IMR-90 (cell line): ENCODE measurements around the gene NEAT1. TPM values are rescaled to one million over a fixed set of nuclear protein-coding genes. Genes with fewer than 3 reads are reported as not detected.

ENCODE experiments used
- ATAC-seq: fragments of 200-7000 bp; cut with Tn5 transposase; 2 replicates; pipeline ENCODE4 v1.9.1; 2020; ENCODE audit warnings: low read depth, mild to moderate bottlenecking, moderate library complexity
- BruUV-seq: library from RNA; stranded (reverse); fragments of 400-500 nt; replicated peaks from 2 replicates; lab custom pipeline; 2021; lab: Mats Ljungman, UMichigan
- CTCF ChIA-PET: fragments of 300-600 bp; formaldehyde crosslinking; extraction: SDS; loops from one replicate; lab custom pipeline; 2021; ENCODE audit warnings: antibody characterized with exemption; lab: Yijun Ruan, JAX
- POLR2A ChIA-PET: fragments of 300-600 bp; sonication (Branson Sonifier 250); formaldehyde crosslinking; loops from one replicate; lab custom pipeline; 2022; ENCODE audit warnings: antibody characterized with exemption; ENCODE audit not compliant: unreplicated experiment; lab: Charles Lee
- DNase-seq: peaks from one replicate; pipeline ENCODE4 v3.0.0; 2013
- H2AFZ ChIP-seq: replicated peaks from 2 replicates; pipeline ENCODE3; 2013; ENCODE audit warnings: low read length, mild to moderate bottlenecking; ENCODE audit not compliant: poor library complexity
- H2AK5ac ChIP-seq: 2 replicates; pipeline ENCODE4 v1.6.1; 2013; ENCODE audit warnings: low read depth, low read length, inconsistent platforms
- H2AK9ac ChIP-seq: replicated peaks from 2 replicates; pipeline ENCODE3; 2013; ENCODE audit warnings: mild to moderate bottlenecking, low read depth, low read length, moderate library complexity; ENCODE audit not compliant: poor library complexity
- H2BK120ac ChIP-seq: 2 replicates; pipeline ENCODE4 v1.6.1; 2013; ENCODE audit warnings: low read depth, low read length, inconsistent platforms
- H2BK15ac ChIP-seq: 3 replicates; pipeline ENCODE4 v1.6.1; 2013; ENCODE audit warnings: low read depth, low read length, inconsistent platforms
- H2BK20ac ChIP-seq: 2 replicates; pipeline ENCODE4 v1.6.1; 2013; ENCODE audit warnings: low read depth, mild to moderate bottlenecking, inconsistent platforms, low read length, moderate library complexity
- H2BK5ac ChIP-seq: 2 replicates; pipeline ENCODE4 v1.6.1; 2013; ENCODE audit warnings: mild to moderate bottlenecking, low read depth, low read length, inconsistent platforms; ENCODE audit not compliant: poor library complexity, severe bottlenecking
- H3K14ac ChIP-seq: replicated peaks from 2 replicates; pipeline ENCODE4 v1.6.1; 2013; ENCODE audit warnings: low read depth, low read length, inconsistent platforms
- H3K18ac ChIP-seq: 2 replicates; pipeline ENCODE4 v1.6.1; 2013; ENCODE audit warnings: low read depth, low read length, control low read depth
- H3K23ac ChIP-seq: 2 replicates; pipeline ENCODE4 v1.6.1; 2013; ENCODE audit warnings: low read depth, low read length, inconsistent platforms
- H3K27ac ChIP-seq: 2 replicates; pipeline ENCODE4 v1.5.1; 2013; ENCODE audit warnings: mild to moderate bottlenecking, control low read depth, low read length; ENCODE audit not compliant: insufficient read depth
- H3K27me3 ChIP-seq: 2 replicates; pipeline ENCODE4 v1.6.1; 2013; ENCODE audit warnings: low read length; ENCODE audit not compliant: control insufficient read depth, insufficient read depth
- H3K36me3 ChIP-seq: 2 replicates; pipeline ENCODE4 v1.6.1; 2013; ENCODE audit warnings: low read length, mixed read lengths; ENCODE audit not compliant: control insufficient read depth, insufficient read depth
- H3K4ac ChIP-seq: 2 replicates; pipeline ENCODE4 v1.6.1; 2013; ENCODE audit warnings: low read depth, low read length, inconsistent platforms
- H3K4me1 ChIP-seq: 2 replicates; pipeline ENCODE4 v1.6.1; 2013; ENCODE audit warnings: low read length, mixed read lengths; ENCODE audit not compliant: control insufficient read depth, insufficient read depth
- H3K4me2 ChIP-seq: 2 replicates; pipeline ENCODE4 v1.6.1; 2013; ENCODE audit warnings: low read depth, mild to moderate bottlenecking, control low read depth, low read length, moderate library complexity
- H3K4me3 ChIP-seq: 2 replicates; pipeline ENCODE4 v1.5.1; 2013; ENCODE audit warnings: low read depth, mild to moderate bottlenecking, control low read depth, low read length, moderate library complexity; ENCODE audit not compliant: insufficient read depth
- H3K56ac ChIP-seq: 2 replicates; pipeline ENCODE4 v1.6.1; 2013; ENCODE audit warnings: low read length, inconsistent platforms; ENCODE audit not compliant: insufficient read depth; ENCODE audit errors: extremely low read depth
- H3K79me1 ChIP-seq, 2 experiments: 2 replicates each; pipeline ENCODE4 v1.6.1; 2013; ENCODE audit warnings: low read length in 2 of 2, inconsistent platforms in 1 of 2, low read depth in 1 of 2
- H3K9ac ChIP-seq: 2 replicates; pipeline ENCODE4 v1.6.1; 2013; ENCODE audit warnings: low read depth, low read length, control low read depth
- H3K9me1 ChIP-seq: 2 replicates; pipeline ENCODE4 v1.6.1; 2013; ENCODE audit warnings: low read length, inconsistent platforms; ENCODE audit not compliant: insufficient read depth
- H3K9me3 ChIP-seq: 2 replicates; pipeline ENCODE4 v1.6.1; 2013; ENCODE audit warnings: low read length; ENCODE audit not compliant: control insufficient read depth, insufficient read depth
- H4K20me1 ChIP-seq: 2 replicates; pipeline ENCODE4 v1.6.1; 2013; ENCODE audit warnings: low read length, inconsistent platforms; ENCODE audit not compliant: insufficient read depth
- H4K5ac ChIP-seq: 2 replicates; pipeline ENCODE4 v1.6.1; 2013; ENCODE audit warnings: mild to moderate bottlenecking, low read depth, low read length, control low read depth
- H4K8ac ChIP-seq, 2 experiments: 2 replicates each; pipeline ENCODE4 v1.6.1; 2013; ENCODE audit warnings: low read depth in 2 of 2, low read length in 2 of 2, control low read depth in 1 of 2, inconsistent platforms in 1 of 2
- H4K91ac ChIP-seq: 2 replicates; pipeline ENCODE4 v1.6.1; 2013; ENCODE audit warnings: low read depth, low read length, inconsistent platforms; ENCODE audit not compliant: insufficient read depth
- BHLHE40 ChIP-seq: fragments of 150-350 bp; IDR thresholded peaks from 2 replicates; pipeline ENCODE4 v1.6.1; 2016; ENCODE audit warnings: mild to moderate bottlenecking, low read depth, low read length
- CHD1 ChIP-seq: IDR thresholded peaks from 2 replicates; pipeline ENCODE4 v1.6.1; 2012; ENCODE audit warnings: low read depth, low read length, improper control_type of control experiment
- CTCF ChIP-seq: conservative IDR thresholded peaks from 2 replicates; pipeline ENCODE4 v1.5.1; 2012; ENCODE audit warnings: mild to moderate bottlenecking, low read depth, low read length, improper control_type of control experiment
- ELK1 ChIP-seq: fragments of 150-350 bp; IDR thresholded peaks from 2 replicates; pipeline ENCODE4 v1.6.1; 2016; ENCODE audit warnings: low read depth, mild to moderate bottlenecking, low read length, moderate library complexity, borderline replicate concordance
- FOS ChIP-seq: fragments of 150-350 bp; IDR thresholded peaks from 2 replicates; pipeline ENCODE4 v1.6.1; 2016; ENCODE audit warnings: low read depth, low read length
- MAFK ChIP-seq: IDR thresholded peaks from 2 replicates; pipeline ENCODE4 v1.6.1; 2012; ENCODE audit warnings: low read depth, low read length, improper control_type of control experiment
- MAZ ChIP-seq: IDR thresholded peaks from 2 replicates; pipeline ENCODE4 v1.6.1; 2012; ENCODE audit warnings: low read depth, mild to moderate bottlenecking, low read length, improper control_type of control experiment, moderate library complexity, borderline replicate concordance
- MXI1 ChIP-seq: IDR thresholded peaks from 2 replicates; pipeline ENCODE4 v1.6.1; 2012; ENCODE audit warnings: low read depth, mild to moderate bottlenecking, low read length, moderate library complexity, borderline replicate concordance
- NFE2L2 ChIP-seq: fragments of 150-350 bp; IDR thresholded peaks from 2 replicates; pipeline ENCODE4 v1.6.1; 2016; ENCODE audit warnings: low read depth, mild to moderate bottlenecking, low read length
- POLR2A ChIP-seq: IDR thresholded peaks from 2 replicates; pipeline ENCODE4 v1.6.1; 2012; ENCODE audit warnings: mild to moderate bottlenecking, low read depth, low read length
- RAD21 ChIP-seq: IDR thresholded peaks from 2 replicates; pipeline ENCODE4 v1.6.1; 2012; ENCODE audit warnings: low read length, improper control_type of control experiment
- RCOR1 ChIP-seq: IDR thresholded peaks from 2 replicates; pipeline ENCODE4 v1.6.1; 2012; ENCODE audit warnings: mild to moderate bottlenecking, low read length, improper control_type of control experiment; ENCODE audit not compliant: insufficient replicate concordance
- RFX5 ChIP-seq: IDR thresholded peaks from 2 replicates; pipeline ENCODE4 v1.8.0; 2012; ENCODE audit warnings: low read depth, mild to moderate bottlenecking, low read length, moderate library complexity
- SMC3 ChIP-seq: fragments of 150-350 bp; IDR thresholded peaks from 2 replicates; pipeline ENCODE4 v1.6.1; 2016; ENCODE audit warnings: low read depth, mild to moderate bottlenecking, antibody characterized with exemption, low read length, moderate library complexity
- USF2 ChIP-seq: fragments of 150-350 bp; IDR thresholded peaks from 2 replicates; pipeline ENCODE4 v1.6.1; 2017; ENCODE audit warnings: mild to moderate bottlenecking, antibody characterized with exemption, low read length, low read depth
- WGBS, 2 experiments: methylation state at CpG; one replicate each; pipeline versions ENCODE4 v1.1.5 to v1.1.7; 2013; ENCODE audit warnings: missing lambda C conversion rate in 2 of 2; ENCODE audit not compliant: insufficient read length in 1 of 2; ENCODE audit errors: extremely low coverage in 2 of 2; 5-methylcytosine and 5-hydroxymethylcytosine counted together
- dilution Hi-C: fragments of 300-500 bp; cut with HindIII; formaldehyde crosslinking; loops from one replicate; pipeline ENCODE4 v1.14.3; 2018; ENCODE audit warnings: low sequenced_read_pairs; ENCODE audit not compliant: unreplicated experiment
- in situ Hi-C: fragments of 300-500 bp; cut with MboI; formaldehyde crosslinking; loops from 3 replicates; pipeline ENCODE4 v1.14.3; 2019; ENCODE audit warnings: low sequenced_read_pairs, inconsistent platforms, mixed read lengths
- intact Hi-C: fragments of 100-400 bp; cut with micrococcal nuclease; formaldehyde crosslinking; loops from 2 replicates; pipeline ENCODE4 v1.10.0; 2022
- polyA plus RNA-seq, 3 experiments: library from polyadenylated mRNA; depleted of rRNA; stranded (reverse); fragments of >200 nt; gene quantifications; 2 replicates each; pipeline ENCODE4 v1.2.3, GENCODE V29; 2012; ENCODE audit warnings: low replicate concordance in 1 of 3
- total RNA-seq: library from RNA; depleted of rRNA; stranded (reverse); fragments of >200 nt; gene quantifications from 2 replicates; pipeline ENCODE4 v1.2.3, GENCODE V29; 2012

Gene NEAT1
- total and polyA plus RNA-seq, 2 of the 4 experiments (the other 2 are of a cell fraction), result 30.1 to 114 TPM

GRCh38 chr11:65454311-65454695 lies 31.7 kb downstream of the NEAT1 start:
- peak overlapping the region; percentile 96 for H3K4ac ChIP-seq
- peak overlapping the region; percentile 71; the same call in 1 of the 2 replicates for H3K9ac ChIP-seq
- H3K9me1 ChIP-seq, result peaks cover 6% of the 10 kb centered on the region; the same call in 1 of the 2 replicates
- in situ Hi-C loops (no loop called here), dilution Hi-C loops (no loop called here), intact Hi-C loops (loop anchor here (2.0 kb wide), 1 partner anchor 54 kb away; no protein-coding TSS in a partner anchor)
- H3K36me3 ChIP-seq, result no peaks in the 10 kb centered on the region
- ATAC-seq, result peak; percentile 9; the same call in 1 of the 2 replicates
- peak overlapping the region; percentile 71; the same call in 1 of the 2 replicates for H4K91ac ChIP-seq
- POLR2A ChIA-PET, result interaction anchor here (0.6 to 0.8 kb wide), 2 partner anchors 43 to 46 kb away, joined by 3 read pairs; no protein-coding TSS in a partner anchor
- H2BK20ac ChIP-seq, result 0 out of 2 replicates have a peak overlapping the region, but pooled peaks have one; percentile 71
- peaks cover 11% of the 10 kb centered on the region for H4K20me1 ChIP-seq
- H4K8ac ChIP-seq, result peak overlapping the region; percentile 32 to 93; a peak in 2 of 4 replicates
- H3K4me1 ChIP-seq, result peaks cover 10% of the 10 kb centered on the region; the same call in 1 of the 2 replicates
- BruUV-seq, result no TSS peak
- H2AK5ac ChIP-seq, result peak overlapping the region; percentile 79; the same call in 1 of the 2 replicates
- no peak overlapping the region for H4K5ac ChIP-seq
- peak overlapping the region; percentile 85 for H3K23ac ChIP-seq
- peak overlapping the region; percentile 84 for H3K4me2 ChIP-seq
- peak; percentile 48 for DNase-seq
- peak overlapping the region; percentile 81 for H2BK5ac ChIP-seq
- 0 out of 3 replicates have a peak overlapping the region, but pooled peaks have one; percentile 61 for H2BK15ac ChIP-seq
- H3K9me3 ChIP-seq, result no peaks in the 10 kb centered on the region
- CTCF ChIA-PET, result no interaction called here
- peak overlapping the region; percentile 86; the same call in 1 of the 2 replicates for H2BK120ac ChIP-seq
- H3K27ac ChIP-seq, result peak overlapping the region; percentile 83; the same call in 1 of the 2 replicates
- H2AFZ ChIP-seq, result no peak overlapping the region
- peak overlapping the region; percentile 61; the same call in 1 of the 2 replicates for H3K4me3 ChIP-seq
- WGBS, 2 experiments, result 38% methylated on average over 5 of the region's 10 CpGs; no CpG with 5 or more reads in 1 of the 2 experiments
- H3K14ac ChIP-seq, result peak overlapping the region; percentile 96
- peak overlapping the region; percentile 95 for H2AK9ac ChIP-seq
- no peak overlapping the region for H3K56ac ChIP-seq
- peaks cover 5 to 42% of the 10 kb centered on the region in 2 experiments; a peak in 3 of 4 replicates for H3K79me1 ChIP-seq
- no peak overlapping the region for H3K18ac ChIP-seq
- H3K27me3 ChIP-seq, result no peaks in the 10 kb centered on the region
- TF ChIP-seq MXI1 (no peak), SMC3 (no peak), CTCF (no peak), NFE2L2 (no peak), CHD1 (no peak), ELK1 (no peak), FOS (no peak), RAD21 (no peak), POLR2A (no peak), USF2 (no peak), BHLHE40 (no peak), MAFK (no peak), MAZ (no peak), RFX5 (no peak), RCOR1 (no peak)
